ENCODE data around the gene ADGRL1. TPM values are rescaled to one million over a fixed set of nuclear protein-coding genes. Genes with fewer than 3 reads are reported as not detected.
"Not testable (repeated sequence)": the region's sequence is repeated elsewhere in the genome, so short reads cannot be mapped to it uniquely, and the experiment has no call there.

Gene ADGRL1
- polyA plus RNA-seq (2011; rRNA removed) (1.6 and 4.0 TPM in 2 replicates), polyA minus RNA-seq (2011; rRNA and poly(A)+ RNA removed) (5.8 and 8.5 TPM in 2 replicates)

GRCh38 chr19:14205452-14206287, at the start of gene ADGRL1:
ADGRL1 (minus strand) TSS chr19:14206169; CDS start chr19:14183602, 22,567 bp downstream.
- CTCF ChIA-PET: interaction anchor here (1.2 to 1.4 kb wide), 2 partner anchors 142 kb away, joined by 3 read pairs; no protein-coding TSS in a partner anchor
- Histone ChIP-seq H3K27me3 (ENCODE audit: control insufficient read depth, insufficient read depth, low read length) (peaks cover 18% of the 10 kb centered on the region), H3K4me3 (ENCODE audit: low read depth, low read length) (peak within 1 kb of the TSS; percentile 42)
- DNase-seq (ENCODE audit: low read depth); POLR2A ChIA-PET; H3K36me3 ChIP-seq (ENCODE audit: control insufficient read depth, insufficient read depth, low read length): not testable (repeated sequence)

- H3K4me3 ChIP-seq (ENCODE audit: low read depth, low read length); H3K36me3 ChIP-seq (ENCODE audit: control insufficient read depth, insufficient read depth, low read length); CTCF ChIA-PET; DNase-seq (ENCODE audit: low read depth); POLR2A ChIA-PET; H3K27me3 ChIP-seq (ENCODE audit: control insufficient read depth, insufficient read depth, low read length): not testable (repeated sequence)
These were observed 49.3 kb upstream of the ADGRL1 start for GRCh38 chr19:14255316-14255715.

DNA sequence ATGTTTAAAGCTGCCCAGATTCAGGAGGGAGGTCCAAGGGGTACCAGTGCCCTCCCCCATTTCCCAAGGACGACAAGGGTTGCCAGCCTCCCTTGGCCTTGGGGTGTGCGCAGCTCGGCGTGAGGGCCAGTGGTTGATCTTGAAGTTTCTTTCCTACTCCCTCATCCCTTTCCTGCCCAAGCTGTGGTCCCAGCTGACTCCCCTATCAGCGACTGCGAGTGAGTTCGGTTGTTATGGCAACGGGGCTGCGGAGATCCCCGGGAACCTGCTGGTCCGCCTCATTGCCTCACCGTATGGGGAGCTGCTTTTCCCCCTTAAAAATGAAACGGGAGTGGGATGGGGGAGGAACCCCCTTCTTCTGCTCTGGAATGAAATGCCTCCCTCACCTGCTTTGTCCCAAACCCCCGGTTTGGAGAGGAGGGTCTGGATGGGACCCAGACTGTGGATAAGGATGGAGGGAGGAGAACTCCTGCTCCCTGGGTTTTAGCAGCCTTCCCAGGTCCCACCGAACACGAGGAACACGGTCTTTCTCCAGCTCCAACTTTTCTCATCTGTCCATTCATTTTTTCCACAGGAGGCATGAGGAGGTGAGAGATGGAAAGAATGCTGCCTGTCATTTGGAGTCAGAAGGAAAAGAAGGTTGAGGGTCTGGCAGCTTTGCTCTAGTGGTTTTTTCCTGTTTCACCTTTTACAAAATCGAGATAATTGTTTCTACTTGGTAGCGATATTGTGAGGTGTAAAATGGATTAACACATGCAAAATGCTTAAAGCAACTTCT, 48.0 kb upstream of the ADGRL1 start:
- CTCF ChIA-PET; POLR2A ChIA-PET; H3K27me3 ChIP-seq (ENCODE audit: control insufficient read depth, insufficient read depth, low read length); DNase-seq (ENCODE audit: low read depth); H3K36me3 ChIP-seq (ENCODE audit: control insufficient read depth, insufficient read depth, low read length); H3K4me3 ChIP-seq (ENCODE audit: low read depth, low read length): not testable (repeated sequence)

GRCh38 chr19:14252136-14252535, 46.2 kb upstream of the ADGRL1 start:
- H3K27me3 ChIP-seq (ENCODE audit: control insufficient read depth, insufficient read depth, low read length); POLR2A ChIA-PET; CTCF ChIA-PET; H3K36me3 ChIP-seq (ENCODE audit: control insufficient read depth, insufficient read depth, low read length); H3K4me3 ChIP-seq (ENCODE audit: low read depth, low read length); DNase-seq (ENCODE audit: low read depth): not testable (repeated sequence)

DNA sequence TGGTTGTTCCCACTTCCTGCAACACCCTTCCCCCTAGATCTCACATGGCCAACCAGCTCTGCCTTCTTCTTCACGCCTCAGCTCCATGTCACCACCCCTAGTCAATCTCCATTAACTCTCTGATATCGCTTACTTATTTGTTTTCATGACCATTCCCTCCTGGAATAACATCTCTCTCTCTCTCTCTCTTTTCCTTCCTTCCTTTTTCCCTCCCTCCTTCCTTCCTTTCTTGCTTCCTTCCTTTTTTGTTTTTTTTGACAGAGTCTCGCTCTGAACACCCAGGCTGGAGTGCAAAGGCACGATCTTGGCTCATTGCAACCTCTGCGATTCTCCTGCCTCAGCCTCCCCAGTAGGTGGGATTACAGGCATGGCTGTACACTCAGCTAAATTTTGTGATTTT, 44.9 kb upstream of the ADGRL1 start:
- TF ChIP-seq CTCF (IDR thresholded peaks at IDR 0.05; ENCODE audit: insufficient read depth, low read depth, low read length): no peak

DNA sequence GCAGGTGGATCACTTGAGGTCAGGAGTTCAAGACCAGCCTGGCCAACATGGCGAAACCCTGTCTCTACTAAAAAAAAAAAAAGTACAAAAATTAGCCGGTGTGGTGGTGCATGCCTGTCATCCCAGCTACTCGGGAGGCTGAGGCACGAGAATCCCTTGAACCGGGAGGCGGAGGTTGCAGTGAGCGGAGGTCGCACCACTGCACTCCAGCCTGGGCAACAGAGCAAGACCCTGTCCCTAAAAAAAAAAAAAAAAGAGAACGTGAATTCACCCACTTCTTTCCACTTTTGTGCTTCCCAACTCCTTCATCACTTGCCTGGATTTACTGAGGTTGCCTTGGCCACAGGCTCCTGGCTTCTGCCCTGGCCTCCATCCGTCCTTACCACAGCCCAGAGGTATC, 44.3 kb upstream of the ADGRL1 start:
- CTCF ChIA-PET: interaction anchor here (1.5 kb wide), 1 partner anchor 10 kb away, joined by 3 read pairs; no protein-coding TSS in a partner anchor
- H3K36me3 ChIP-seq (ENCODE audit: control insufficient read depth, insufficient read depth, low read length); H3K4me3 ChIP-seq (ENCODE audit: low read depth, low read length); H3K27me3 ChIP-seq (ENCODE audit: control insufficient read depth, insufficient read depth, low read length); POLR2A ChIA-PET; DNase-seq (ENCODE audit: low read depth): not testable (repeated sequence)

More for the DNA sequence above, 44.9 kb upstream of the ADGRL1 start:
- Histone ChIP-seq H3K27me3 (ENCODE audit: control insufficient read depth, insufficient read depth, low read length) (peaks cover 6% of the 10 kb centered on the region), H3K36me3 (ENCODE audit: control insufficient read depth, insufficient read depth, low read length) (no peaks in the 10 kb centered on the region), H3K4me3 (ENCODE audit: low read depth, low read length) (no peak overlapping the region)
- ChIA-PET POLR2A (no interaction called here), CTCF (interaction anchor here (1.0 to 1.5 kb wide), 2 partner anchors 9 to 21 kb away, joined by 3 read pairs; no protein-coding TSS in a partner anchor)
- no peak for DNase-seq (ENCODE audit: low read depth)

DNA sequence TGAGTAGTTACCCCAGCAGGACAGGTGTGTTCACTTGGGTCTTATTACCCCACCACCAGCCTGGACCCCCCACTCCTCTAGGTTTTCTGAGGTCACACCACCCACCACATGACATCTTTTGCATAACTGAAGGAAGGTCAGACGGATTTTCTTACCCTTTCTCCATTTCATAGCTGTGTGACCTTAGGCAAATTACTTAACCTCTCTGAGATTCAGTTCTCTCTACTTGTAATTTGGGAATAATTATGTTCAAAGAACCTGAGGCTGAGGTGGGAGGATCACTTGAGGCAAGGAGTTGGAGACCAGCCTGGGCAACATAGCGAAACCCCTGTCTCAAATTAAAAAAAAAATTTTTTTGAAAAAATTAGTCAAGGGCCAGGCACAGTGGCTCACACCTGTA, 43.9 kb upstream of the ADGRL1 start:
- DNase-seq (ENCODE audit: low read depth); H3K27me3 ChIP-seq (ENCODE audit: control insufficient read depth, insufficient read depth, low read length); H3K4me3 ChIP-seq (ENCODE audit: low read depth, low read length); H3K36me3 ChIP-seq (ENCODE audit: control insufficient read depth, insufficient read depth, low read length): not testable (repeated sequence)
- POLR2A ChIA-PET: interaction anchor here (0.6 kb wide), 1 partner anchor 50 kb away, joined by 3 read pairs; no protein-coding TSS in a partner anchor
- CTCF ChIA-PET: interaction anchor here (1.5 kb wide), 1 partner anchor 10 kb away, joined by 3 read pairs; no protein-coding TSS in a partner anchor

GRCh38 chr19:14249012-14249754, 43.2 kb upstream of the ADGRL1 start:
- not testable (repeated sequence) for H3K27me3 ChIP-seq (ENCODE audit: control insufficient read depth, insufficient read depth, low read length); DNase-seq (ENCODE audit: low read depth); H3K36me3 ChIP-seq (ENCODE audit: control insufficient read depth, insufficient read depth, low read length)
- H3K4me3 ChIP-seq (ENCODE audit: low read depth, low read length): peak overlapping the region; percentile 30
- ChIA-PET POLR2A (interaction anchor here (0.6 kb wide), 1 partner anchor 49 kb away, joined by 3 read pairs; no protein-coding TSS in a partner anchor), CTCF (interaction anchor here (1.5 kb wide), 1 partner anchor 11 kb away, joined by 3 read pairs; no protein-coding TSS in a partner anchor)
